K562 (cell line): ENCODE measurements around the gene CREG1. TPM values are rescaled to one million over a fixed set of nuclear protein-coding genes. Genes with fewer than 3 reads are reported as not detected.

Experiments used
- ATAC-seq: fragments of 200-7000 bp; cut with Tn5 transposase; 3 replicates; pipeline ENCODE4 v1.9.1; 2020; ENCODE audit warnings: moderate library complexity
- BruUV-seq: library from RNA; stranded (reverse); fragments of 400-500 nt; replicated peaks from 2 replicates; lab custom pipeline; 2021; lab: Mats Ljungman, UMichigan
- CTCF ChIA-PET: fragments of 300-600 bp; formaldehyde crosslinking; extraction: SDS; loops from one replicate; lab custom pipeline; 2021; ENCODE audit warnings: low intra/inter-chr PET ratio; lab: Yijun Ruan, JAX
- POLR2A ChIA-PET: fragments of 300-600, 350-650 bp; sonication (Branson Sonifier 250); formaldehyde crosslinking; extraction: SDS; loops from one replicate; lab custom pipeline; 2021; ENCODE audit warnings: antibody characterized with exemption, inconsistent platforms; lab: Yijun Ruan, JAX
- DNase-seq, 4 experiments: peaks; one replicate each; pipeline versions ENCODE4 v3.0.0 to v3.0.0-alpha.2; 2011 to 2018; ENCODE audit warnings: low spot score in 3 of 4, mixed read lengths in 3 of 4; ENCODE audit errors: extremely low read depth in 1 of 4
- FAIRE-seq: peaks from 2 replicates; lab custom pipeline; 2011; peaks lifted over from hg19 to GRCh38; lab: Jason Lieb, UNC
- H2AFZ ChIP-seq: 2 replicates; pipeline ENCODE4 v1.6.0; 2011; ENCODE audit warnings: low read depth, low read length, control low read depth, inconsistent platforms
- H3K27ac ChIP-seq: fragments of 200-600 bp; 3 replicates; pipeline ENCODE4 v1.8.0; 2011; ENCODE audit warnings: low read depth, mild to moderate bottlenecking, control low read depth, inconsistent platforms, low read length, moderate library complexity, mixed read lengths; ENCODE audit errors: extremely low read depth
- H3K27me3 ChIP-seq, 2 experiments: fragments of 300-600 bp in 1 of 2; 2 replicates in 1 of 2; 3 replicates in 1 of 2; pipeline versions ENCODE4 v1.6.0 to v1.8.0; 2011; ENCODE audit warnings: inconsistent platforms in 2 of 2, low read length in 2 of 2, mild to moderate bottlenecking in 1 of 2, mixed read lengths in 1 of 2, moderate library complexity in 1 of 2; ENCODE audit not compliant: control insufficient read depth in 2 of 2, insufficient read depth in 2 of 2
- H3K36me3 ChIP-seq: fragments of 300-600 bp; 3 replicates; pipeline ENCODE4 v1.8.0; 2011; ENCODE audit warnings: mild to moderate bottlenecking, low read length, inconsistent platforms; ENCODE audit not compliant: control insufficient read depth, insufficient read depth
- H3K4me1 ChIP-seq, 2 experiments: fragments of 200-600 bp in 1 of 2; replicated peaks in 1 of 2; 2 replicates in 1 of 2; 3 replicates in 1 of 2; pipeline versions ENCODE4 v1.5.1 to v1.8.0; 2011; ENCODE audit warnings: inconsistent platforms in 2 of 2, low read length in 2 of 2, mild to moderate bottlenecking in 1 of 2, mixed read lengths in 1 of 2, moderate library complexity in 1 of 2; ENCODE audit not compliant: control insufficient read depth in 2 of 2, insufficient read depth in 2 of 2
- H3K4me2 ChIP-seq: 2 replicates; pipeline ENCODE4 v1.6.1; 2011; ENCODE audit warnings: low read length, control low read depth, inconsistent platforms, mixed read lengths; ENCODE audit not compliant: insufficient read depth
- H3K4me3 ChIP-seq: fragments of 200-600 bp; sonication (generic), shearing (Covaris generic); 2 replicates; pipeline ENCODE4 v1.5.1; 2016; ENCODE audit warnings: control low read depth, inconsistent platforms
- H3K79me2 ChIP-seq: fragments of 200-600 bp; 3 replicates; pipeline ENCODE4 v1.8.0; 2011; ENCODE audit warnings: low read length, inconsistent platforms; ENCODE audit not compliant: control insufficient read depth, insufficient read depth
- H3K9ac ChIP-seq, 2 experiments: 2 replicates each; pipeline versions ENCODE4 v1.6.0 to v1.6.1; 2011; ENCODE audit warnings: low read depth in 2 of 2, low read length in 2 of 2, control low read depth in 1 of 2, inconsistent platforms in 1 of 2, mild to moderate bottlenecking in 1 of 2, mixed read lengths in 1 of 2; ENCODE audit not compliant: insufficient read depth in 1 of 2
- H3K9me1 ChIP-seq: one replicate; pipeline ENCODE4 v1.6.0; 2011; ENCODE audit warnings: inconsistent platforms, mild to moderate bottlenecking, low read length, moderate library complexity; ENCODE audit not compliant: control insufficient read depth, insufficient read depth
- H3K9me3 ChIP-seq: replicated peaks from 2 replicates; pipeline ENCODE4 v1.5.1; 2011; ENCODE audit warnings: low read depth, low read length, inconsistent platforms; ENCODE audit not compliant: control insufficient read depth, insufficient read depth
- H4K20me1 ChIP-seq: replicated peaks from 2 replicates; pipeline ENCODE4 v1.6.1; 2011; ENCODE audit warnings: low read length, inconsistent platforms, mixed read lengths; ENCODE audit not compliant: control insufficient read depth, insufficient read depth
- BMI1 ChIP-seq: fragments of 150-350 bp; IDR thresholded peaks from 2 replicates; pipeline ENCODE4 v1.6.1; 2014; ENCODE audit warnings: low read length
- CBX2 ChIP-seq: fragments of 200-600 bp; sonication (generic); IDR thresholded peaks from one replicate; pipeline ENCODE4 v1.6.1; 2012; ENCODE audit warnings: mild to moderate bottlenecking, low read length, inconsistent platforms; ENCODE audit not compliant: insufficient read depth, poor library complexity, severe bottlenecking
- CBX8 ChIP-seq: fragments of 200-600 bp; sonication (generic); IDR thresholded peaks from 2 replicates; pipeline ENCODE4 v1.6.1; 2012; ENCODE audit warnings: borderline replicate concordance, mixed run types, low read depth, mild to moderate bottlenecking, moderate library complexity, mixed read lengths, low read length, control low read depth, inconsistent platforms; ENCODE audit not compliant: poor library complexity, severe bottlenecking; ENCODE audit errors: extremely low read depth
- RNF2 ChIP-seq: sonication (generic); IDR thresholded peaks from 2 replicates; pipeline ENCODE4 v1.6.1; 2016
- WGBS: fragments of 100-300 bp; shearing (Covaris generic); methylation state at CpG from one replicate; pipeline ENCODE4 v1.1.6; 2016; ENCODE audit warnings: low coverage, mixed read lengths; ENCODE audit not compliant: insufficient coverage; ENCODE audit errors: missing lambda C conversion rate; 5-methylcytosine and 5-hydroxymethylcytosine counted together
- in situ Hi-C: fragments of 300-500 bp; cut with MboI; formaldehyde crosslinking; loops from 4 replicates; pipeline ENCODE4 v1.15.0; 2018; ENCODE audit warnings: inconsistent platforms, mixed read lengths
- intact Hi-C: fragments of 100-400 bp; cut with micrococcal nuclease; formaldehyde crosslinking; loops from 2 replicates; pipeline ENCODE4 v1.14.2; 2022
- polyA plus RNA-seq, 8 experiments: library from polyadenylated mRNA; depleted of rRNA in 4 of 8; stranded (reverse) in 5 of 8; unstranded in 3 of 8; fragments of >200 nt; fragmentation: Nextera tagmentation in 2 of 8; fragmentation: Illumina TruSeq in 1 of 8; extraction: Ambion mirVana in 2 of 8; extraction: Trizol in 1 of 8; gene quantifications; 2 replicates each; pipeline versions ENCODE4 v1.2.1 to v1.2.3, GENCODE V29; 2011 to 2014; ENCODE audit warnings: inconsistent platforms in 1 of 8, missing spikeins in 1 of 8
- total RNA-seq, 7 experiments: library from RNA; depleted of rRNA in 6 of 7; stranded (reverse); fragments of >200 nt in 6 of 7; fragmentation: Illumina TruSeq in 2 of 7; extraction: Trizol in 2 of 7; gene quantifications; 2 replicates each; pipeline versions ENCODE4 v1.2.1 to v1.2.3, GENCODE V29; 2011 to 2021; ENCODE audit warnings: low replicate concordance in 1 of 7
- TF ChIP-seq, protein P1 (sequence below): sonication (generic); formaldehyde crosslinking; IDR thresholded peaks from 2 replicates; pipeline ENCODE4 v1.8.1; 2023; ENCODE audit warnings: mild to moderate bottlenecking, missing genetic modification reagents, moderate library complexity

The CREG1 gene
- total and polyA plus RNA-seq, 9 of the 15 experiments (the other 6 are each of a cell fraction or from before 2014, with no cell fraction given), result 45.7 to 272 (median 161) TPM

DNA sequence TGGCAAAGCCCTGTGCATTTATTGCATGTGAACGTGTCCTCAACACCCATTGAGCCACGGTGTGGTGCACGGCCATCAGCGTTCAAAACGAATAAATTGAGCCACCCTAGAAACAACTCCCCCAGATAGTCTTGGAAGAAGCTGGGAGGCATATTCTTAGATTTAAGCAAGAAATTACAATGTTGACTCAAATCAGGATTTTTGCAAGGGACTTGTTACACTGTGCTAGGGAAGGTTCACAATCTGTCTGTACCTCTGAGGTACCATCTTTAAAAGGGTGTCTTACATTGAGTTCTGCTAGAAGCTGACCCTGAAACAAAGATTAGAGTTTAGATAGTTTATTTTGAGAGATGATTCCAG is 51.4 kb downstream of the CREG1 start:
- ChIA-PET CTCF (no interaction called here), POLR2A (interaction anchor here (0.8 to 1.1 kb wide), 2 partner anchors 15 to 32 kb away, joined by 4 to 6 read pairs; no protein-coding TSS in a partner anchor)
- no peak overlapping the region for H3K9ac ChIP-seq
- H3K4me2 ChIP-seq, result no peak overlapping the region
- DNase-seq (no peak), FAIRE-seq (no peak), ATAC-seq (no peak)
- peaks cover 3% of the 10 kb centered on the region for H3K9me1 ChIP-seq
- TF ChIP-seq, protein P1, sequence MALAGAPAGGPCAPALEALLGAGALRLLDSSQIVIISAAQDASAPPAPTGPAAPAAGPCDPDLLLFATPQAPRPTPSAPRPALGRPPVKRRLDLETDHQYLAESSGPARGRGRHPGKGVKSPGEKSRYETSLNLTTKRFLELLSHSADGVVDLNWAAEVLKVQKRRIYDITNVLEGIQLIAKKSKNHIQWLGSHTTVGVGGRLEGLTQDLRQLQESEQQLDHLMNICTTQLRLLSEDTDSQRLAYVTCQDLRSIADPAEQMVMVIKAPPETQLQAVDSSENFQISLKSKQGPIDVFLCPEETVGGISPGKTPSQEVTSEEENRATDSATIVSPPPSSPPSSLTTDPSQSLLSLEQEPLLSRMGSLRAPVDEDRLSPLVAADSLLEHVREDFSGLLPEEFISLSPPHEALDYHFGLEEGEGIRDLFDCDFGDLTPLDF (CRISPR knock-in tag), result no peak
- TF ChIP-seq RNF2 (peak; percentile 67; the same call in 1 of the 2 replicates), CBX2 (peak; percentile 78), BMI1 (peak; percentile 56; the same call in 1 of the 2 replicates), CBX8 (peak; percentile 99)
- peaks cover 0 to 6% of the 10 kb centered on the region in 2 experiments; a peak in 1 of 5 replicates for H3K4me1 ChIP-seq
- 0% methylated on average over 5 of the region's 5 CpGs for WGBS
- BruUV-seq, result no TSS peak
- H2AFZ ChIP-seq, result no peak overlapping the region
- H3K36me3 ChIP-seq, result no peaks in the 10 kb centered on the region
- peaks cover 65 to 72% of the 10 kb centered on the region in 2 experiments for H3K27me3 ChIP-seq
- no peaks in the 10 kb centered on the region for H3K79me2 ChIP-seq
- no peaks in the 10 kb centered on the region for H3K9me3 ChIP-seq
- intact Hi-C loops (no loop called here), in situ Hi-C loops (no loop called here)
- no peak overlapping the region for H3K4me3 ChIP-seq
- no peak overlapping the region for H3K27ac ChIP-seq
- no peaks in the 10 kb centered on the region for H4K20me1 ChIP-seq
